GM12801 (cell line): ENCODE data around the gene ST14.

Experiments
- CTCF ChIP-seq: IDR thresholded peaks from one replicate; pipeline ENCODE4 v1.5.1; 2011; ENCODE audit warnings: control low read depth; ENCODE audit not compliant: insufficient read length; ENCODE audit errors: extremely low read depth

ST14 gene

GRCh38 chr11:130126516-130126915 is 33.1 kb upstream of the ST14 start:
- TF ChIP-seq CTCF: no peak

- TF ChIP-seq CTCF: no peak
Measured at GRCh38 chr11:130127509-130127908, 32.1 kb upstream of the ST14 start.

GRCh38 chr11:130128626-130129025 is 31.0 kb upstream of the ST14 start:
- no peak for TF ChIP-seq CTCF

- no peak for TF ChIP-seq CTCF
Measured at GRCh38 chr11:130129922-130130321, 29.7 kb upstream of the ST14 start.

- TF ChIP-seq CTCF: no peak
Measured at GRCh38 chr11:130131961-130132850, 27.4 kb upstream of the ST14 start.

GRCh38 chr11:130133716-130134115 is 25.9 kb upstream of the ST14 start:
- TF ChIP-seq CTCF: no peak

- TF ChIP-seq CTCF: no peak
Measured at GRCh38 chr11:130136107-130136506, 23.5 kb upstream of the ST14 start.
